Activated CD8-positive, alpha-beta memory T cell treated with anti-CD3 and anti-CD28 coated beads, Interleukin-2, amount 10 ng/mL, durations not matched to agents 7 days and 5 days (primary cell): ENCODE data around the gene PKNOX2. TPM values are rescaled to one million over a fixed set of nuclear protein-coding genes. Genes with fewer than 3 reads are reported as not detected.

Experiments used
- ATAC-seq: fragments of 150-1000 bp; cut with Tn5 transposase; one replicate; pipeline ENCODE4 v1.10.0; 2021; ENCODE audit warnings: moderate library complexity
- CTCF ChIA-PET: fragments of 350-600 bp; sonication (Branson Sonifier 250); formaldehyde crosslinking; loops from one replicate; lab custom pipeline; 2021; ENCODE audit warnings: antibody characterized with exemption; lab: Charles Lee
- DNase-seq: peaks from one replicate; pipeline ENCODE4 v3.0.0-alpha.2; 2020
- H3K27ac Mint-ChIP-seq: one replicate; pipeline ENCODE4 v1.8.0; 2021; ENCODE audit warnings: mild to moderate bottlenecking, mixed read lengths
- H3K27me3 Mint-ChIP-seq: one replicate; pipeline ENCODE4 v1.8.0; 2021; ENCODE audit warnings: mixed read lengths
- H3K36me3 Mint-ChIP-seq: one replicate; pipeline ENCODE4 v1.8.0; 2021; ENCODE audit warnings: mild to moderate bottlenecking, mixed read lengths
- H3K4me1 Mint-ChIP-seq: one replicate; pipeline ENCODE4 v1.8.0; 2021; ENCODE audit warnings: mixed read lengths
- H3K4me3 Mint-ChIP-seq: one replicate; pipeline ENCODE4 v1.8.0; 2021; ENCODE audit warnings: mild to moderate bottlenecking, moderate library complexity, mixed read lengths
- H3K9me3 Mint-ChIP-seq: one replicate; pipeline ENCODE4 v1.8.0; 2022; ENCODE audit warnings: low read depth, mixed read lengths
- total RNA-seq, 2 experiments: library from RNA; stranded (reverse); gene quantifications; one replicate each; pipeline ENCODE4 v1.2.3, GENCODE V29; 2021

The PKNOX2 gene
- total RNA-seq, 2 experiments from 2014 or later: not detected

DNA sequence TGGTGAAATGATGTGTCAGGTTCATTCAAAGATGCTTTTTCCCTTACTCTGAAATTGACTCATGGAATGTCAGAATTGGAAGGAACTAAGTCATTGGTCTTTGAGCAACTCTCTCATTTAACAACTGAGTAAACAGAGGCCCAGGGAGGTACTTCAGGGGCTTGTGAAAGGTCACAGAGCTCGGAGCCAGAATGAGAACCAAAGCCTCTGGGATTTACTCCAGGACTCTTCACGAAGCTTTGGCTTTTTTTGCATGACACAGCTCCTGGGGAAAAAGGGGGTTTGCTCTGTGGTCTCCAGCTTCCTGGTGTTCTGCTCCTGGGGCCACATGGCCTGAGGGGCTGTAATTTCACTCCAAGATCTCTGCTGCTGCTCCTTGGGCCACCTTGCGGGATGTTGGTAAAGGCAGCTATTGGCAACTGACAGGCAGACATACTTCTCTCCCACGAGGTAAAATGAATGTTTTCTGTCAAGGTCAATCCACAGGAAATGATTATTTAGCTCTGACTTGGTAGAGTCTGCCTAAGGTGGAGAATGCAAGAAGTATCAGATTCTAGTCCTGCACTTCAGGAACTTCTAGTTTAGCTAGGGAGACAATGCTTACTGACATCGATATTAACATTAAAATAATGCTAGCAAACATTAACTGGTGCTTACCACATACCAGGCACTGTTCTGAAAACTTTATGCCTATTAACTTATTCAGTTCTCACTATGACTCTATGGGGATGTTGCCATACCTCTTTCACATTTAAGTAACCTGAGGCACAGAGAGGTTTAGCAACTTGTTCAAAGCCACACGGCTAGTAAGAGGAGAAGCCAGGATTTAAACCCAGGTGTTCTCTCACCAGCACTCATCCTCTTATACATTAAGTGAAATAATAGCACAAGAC is 16.1 kb downstream of the PKNOX2 start:
- Mint-ChIP-seq H3K36me3 (no peaks in the 10 kb centered on the region), H3K9me3 (no peaks in the 10 kb centered on the region), H3K27me3 (peaks cover 56% of the 10 kb centered on the region), H3K4me1 (peaks cover 5% of the 10 kb centered on the region), H3K27ac (no peak overlapping the region), H3K4me3 (no peak overlapping the region)
- CTCF ChIA-PET: interaction anchor here (1.3 kb wide), 1 partner anchor 16 kb away, joined by 3 read pairs; the partner anchor contains the start of gene PKNOX2
- DNase-seq (no peak), ATAC-seq (no peak)

GRCh38 chr11:125182573-125182972 is 18.0 kb downstream of the PKNOX2 start:
- no peaks in the 10 kb centered on the region for H3K36me3 Mint-ChIP-seq
- H3K9me3 Mint-ChIP-seq: no peaks in the 10 kb centered on the region
- DNase-seq: no peak
- H3K27me3 Mint-ChIP-seq: peaks cover 58% of the 10 kb centered on the region
- no peak overlapping the region for H3K4me3 Mint-ChIP-seq
- CTCF ChIA-PET: interaction anchor here (1.4 kb wide), 1 partner anchor 40 kb away, joined by 4 read pairs; no protein-coding TSS in a partner anchor
- ATAC-seq: no peak
- H3K4me1 Mint-ChIP-seq: no peaks in the 10 kb centered on the region
- no peak overlapping the region for H3K27ac Mint-ChIP-seq

DNA sequence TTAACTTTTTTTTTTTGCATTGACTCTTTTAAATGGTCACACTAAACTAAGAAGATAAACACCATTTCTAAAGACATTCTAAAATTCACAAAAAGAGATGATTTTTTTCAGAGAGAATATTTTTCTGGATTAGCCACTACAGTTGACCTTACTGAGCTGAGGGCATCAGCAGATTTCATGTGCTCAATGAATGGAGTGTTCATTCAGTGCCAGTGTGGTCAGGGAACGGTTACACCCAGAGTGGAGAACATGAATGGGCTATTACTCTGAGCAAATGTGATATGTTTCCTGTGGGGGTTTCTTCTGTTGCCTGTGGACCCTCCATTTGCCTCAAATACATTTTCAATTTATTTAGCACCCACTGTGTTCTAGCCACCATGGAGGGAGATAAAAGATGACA is 19.1 kb downstream of the PKNOX2 start:
- ATAC-seq (no peak), DNase-seq (no peak)
- Mint-ChIP-seq H3K36me3 (no peaks in the 10 kb centered on the region), H3K27ac (no peak overlapping the region), H3K27me3 (peaks cover 65% of the 10 kb centered on the region), H3K4me1 (no peaks in the 10 kb centered on the region), H3K4me3 (no peak overlapping the region), H3K9me3 (no peaks in the 10 kb centered on the region)
- CTCF ChIA-PET: interaction anchor here (0.7 kb wide), 1 partner anchor 111 kb away, joined by 3 read pairs; no protein-coding TSS in a partner anchor

DNA sequence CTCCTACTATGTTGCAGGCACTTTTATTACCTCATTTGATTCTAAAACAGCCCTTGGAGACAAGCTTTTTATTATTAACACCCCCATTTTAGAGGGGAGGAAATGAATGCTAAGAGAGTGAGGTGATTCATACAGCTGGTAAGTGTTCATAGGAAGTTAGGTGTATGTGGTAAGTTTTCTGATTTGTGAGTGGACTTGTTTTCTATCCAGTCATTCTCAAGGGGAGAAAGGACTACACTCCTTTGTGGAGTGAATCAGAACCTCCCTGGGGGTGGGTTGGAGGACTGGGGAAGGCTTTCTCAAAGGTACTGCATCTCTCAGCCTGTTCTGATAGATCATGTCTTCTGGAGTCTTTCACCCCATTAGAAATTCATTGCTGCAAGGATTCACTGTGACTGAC is 23.5 kb downstream of the PKNOX2 start:
- CTCF ChIA-PET: interaction anchor here (1.0 to 1.1 kb wide), 2 partner anchors 130 to 158 kb away, joined by 3 to 4 read pairs; no protein-coding TSS in a partner anchor

DNA sequence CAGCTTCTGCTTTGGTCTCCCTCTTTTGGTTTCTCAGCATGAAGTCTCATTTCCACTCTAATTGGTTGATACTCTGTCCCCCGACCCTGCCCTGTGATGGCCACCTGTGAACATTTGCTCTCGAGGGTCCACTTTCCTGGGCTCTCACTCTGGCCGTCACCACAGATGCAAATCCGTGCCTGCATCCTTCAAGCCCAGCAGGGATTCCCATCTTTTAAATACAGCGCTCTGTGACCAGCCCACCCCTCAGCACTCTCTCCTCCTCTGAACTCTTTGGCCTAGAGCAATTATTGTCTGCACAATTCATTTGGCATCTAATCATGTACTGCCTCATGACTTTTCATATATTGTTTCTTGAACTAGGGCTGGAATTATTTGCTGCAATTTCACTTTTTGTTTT is 26.0 kb downstream of the PKNOX2 start:
- Mint-ChIP-seq H3K4me1 (no peaks in the 10 kb centered on the region), H3K9me3 (no peaks in the 10 kb centered on the region), H3K4me3 (no peak overlapping the region), H3K27me3 (peaks cover 66% of the 10 kb centered on the region), H3K27ac (no peak overlapping the region), H3K36me3 (no peaks in the 10 kb centered on the region)
- no peak for ATAC-seq
- CTCF ChIA-PET: no interaction called here
- DNase-seq: no peak

More for the DNA sequence above, 23.5 kb downstream of the PKNOX2 start:
- H3K27me3 Mint-ChIP-seq: peaks cover 76% of the 10 kb centered on the region
- H3K4me1 Mint-ChIP-seq: no peaks in the 10 kb centered on the region
- no peak for ATAC-seq
- no peaks in the 10 kb centered on the region for H3K36me3 Mint-ChIP-seq
- DNase-seq: no peak
- no peaks in the 10 kb centered on the region for H3K9me3 Mint-ChIP-seq
- H3K27ac Mint-ChIP-seq: no peak overlapping the region
- H3K4me3 Mint-ChIP-seq: no peak overlapping the region

- H3K27me3 Mint-ChIP-seq: peaks cover 51% of the 10 kb centered on the region
- ATAC-seq: no peak
- CTCF ChIA-PET: no interaction called here
Measured at GRCh38 chr11:125192183-125192582, 27.6 kb downstream of the PKNOX2 start.

GRCh38 chr11:125192717-125193415 is 28.3 kb downstream of the PKNOX2 start:
- Mint-ChIP-seq H3K4me3 (no peak overlapping the region), H3K4me1 (no peaks in the 10 kb centered on the region), H3K9me3 (no peaks in the 10 kb centered on the region), H3K27ac (no peak overlapping the region), H3K36me3 (no peaks in the 10 kb centered on the region), H3K27me3 (peaks cover 47% of the 10 kb centered on the region)
- DNase-seq (no peak), ATAC-seq (no peak)
- CTCF ChIA-PET: no interaction called here

More at GRCh38 chr11:125192183-125192582, 27.6 kb downstream of the PKNOX2 start:
- H3K4me1 Mint-ChIP-seq: no peaks in the 10 kb centered on the region
- no peak overlapping the region for H3K4me3 Mint-ChIP-seq
- no peak overlapping the region for H3K27ac Mint-ChIP-seq
- no peak for DNase-seq
- H3K9me3 Mint-ChIP-seq: no peaks in the 10 kb centered on the region
- H3K36me3 Mint-ChIP-seq: no peaks in the 10 kb centered on the region

- no peaks in the 10 kb centered on the region for H3K36me3 Mint-ChIP-seq
- CTCF ChIA-PET: no interaction called here
- no peak for ATAC-seq
Measured at GRCh38 chr11:125193416-125193726, 28.8 kb downstream of the PKNOX2 start.

GRCh38 chr11:125193841-125194240 is 29.3 kb downstream of the PKNOX2 start:
- peaks cover 39% of the 10 kb centered on the region for H3K27me3 Mint-ChIP-seq

More at GRCh38 chr11:125193416-125193726, 28.8 kb downstream of the PKNOX2 start:
- no peak for DNase-seq
- Mint-ChIP-seq H3K9me3 (no peaks in the 10 kb centered on the region), H3K27ac (no peak overlapping the region), H3K4me1 (no peaks in the 10 kb centered on the region), H3K27me3 (peaks cover 41% of the 10 kb centered on the region), H3K4me3 (no peak overlapping the region)

DNA sequence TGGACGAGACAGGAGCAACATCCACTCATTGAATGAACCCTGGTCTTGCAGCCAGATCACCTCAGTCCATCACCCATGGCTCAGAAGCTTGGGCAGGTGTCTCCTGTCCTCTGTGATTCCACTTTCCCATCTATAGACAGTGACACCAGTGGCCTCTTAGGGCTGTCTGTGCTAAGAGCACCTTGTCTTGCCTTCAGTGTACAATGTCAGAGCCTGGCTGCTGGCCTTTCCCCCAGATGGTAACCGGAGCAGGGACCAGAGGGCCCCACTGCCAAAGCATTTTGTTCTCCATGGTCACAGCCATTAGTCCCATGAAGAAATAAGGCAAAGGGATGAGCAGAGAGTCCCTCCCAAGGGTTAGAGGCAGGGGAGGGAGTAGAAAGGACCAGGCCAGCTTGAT is 35.4 kb downstream of the PKNOX2 start:
- ATAC-seq (no peak), DNase-seq (no peak)

More at GRCh38 chr11:125193841-125194240, 29.3 kb downstream of the PKNOX2 start:
- DNase-seq: no peak
- no peak for ATAC-seq
- Mint-ChIP-seq H3K9me3 (no peaks in the 10 kb centered on the region), H3K36me3 (no peaks in the 10 kb centered on the region), H3K4me3 (no peak overlapping the region), H3K4me1 (no peaks in the 10 kb centered on the region), H3K27ac (no peak overlapping the region)
- CTCF ChIA-PET: no interaction called here

DNA sequence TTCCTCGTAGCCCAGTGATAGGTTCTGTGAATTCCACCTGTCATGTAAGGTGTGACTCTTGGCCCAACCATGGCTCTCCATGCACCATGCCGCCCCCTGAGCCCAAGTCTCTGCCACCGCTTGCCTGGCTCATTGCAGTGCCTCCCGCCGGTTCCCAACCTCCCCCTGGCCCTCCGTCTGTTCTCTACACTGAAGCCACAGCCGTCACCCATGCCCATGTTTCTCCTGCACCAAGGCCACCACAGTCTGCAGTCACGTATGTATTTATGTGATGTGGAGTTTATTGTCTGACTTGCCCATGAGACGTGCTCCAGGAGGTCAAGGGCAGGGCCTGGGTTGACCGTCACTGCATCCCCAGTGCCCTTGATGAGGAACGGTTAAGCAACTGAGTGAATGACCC is 35.9 kb downstream of the PKNOX2 start:
- ATAC-seq: no peak
- peaks cover 9% of the 10 kb centered on the region for H3K27me3 Mint-ChIP-seq
- no peak overlapping the region for H3K27ac Mint-ChIP-seq
- no peaks in the 10 kb centered on the region for H3K36me3 Mint-ChIP-seq
- no peaks in the 10 kb centered on the region for H3K4me1 Mint-ChIP-seq
- H3K4me3 Mint-ChIP-seq: no peak overlapping the region
- no peak for DNase-seq
- CTCF ChIA-PET: no interaction called here
- H3K9me3 Mint-ChIP-seq: no peaks in the 10 kb centered on the region

More for the DNA sequence above, 35.4 kb downstream of the PKNOX2 start:
- Mint-ChIP-seq H3K27me3 (peaks cover 6% of the 10 kb centered on the region), H3K27ac (no peak overlapping the region), H3K4me3 (no peak overlapping the region), H3K9me3 (no peaks in the 10 kb centered on the region), H3K36me3 (no peaks in the 10 kb centered on the region), H3K4me1 (no peaks in the 10 kb centered on the region)
- CTCF ChIA-PET: no interaction called here

DNA sequence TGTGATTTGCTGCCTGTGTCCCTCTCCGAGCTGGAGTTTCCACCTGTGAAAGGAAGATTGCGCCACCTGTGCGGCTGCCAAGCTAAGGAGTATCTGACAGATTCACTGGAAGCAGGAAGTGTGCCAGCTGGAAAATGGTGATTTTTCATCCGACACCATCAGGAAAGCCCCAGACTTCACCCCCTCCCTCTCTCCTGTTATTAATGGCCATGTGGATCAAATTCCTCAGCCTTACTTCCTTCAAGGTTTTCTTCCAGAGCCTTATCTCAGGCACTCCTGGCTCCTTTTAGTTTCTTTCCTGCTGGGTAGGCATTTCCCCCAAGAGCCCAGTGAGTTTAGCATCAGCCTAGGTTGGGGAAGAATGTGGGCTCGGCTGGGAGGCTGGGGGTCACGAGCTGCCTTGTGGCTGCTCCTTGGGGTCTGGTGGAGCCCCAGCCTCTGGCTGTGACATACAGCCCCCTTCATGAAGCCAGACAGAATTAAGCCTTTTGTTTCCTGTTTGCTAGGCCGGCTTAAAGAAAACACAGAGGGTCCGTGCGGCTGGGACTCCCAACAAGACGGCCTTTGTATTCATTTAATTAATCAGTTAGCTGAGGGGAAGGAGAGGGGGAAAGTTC is 37.1 kb downstream of the PKNOX2 start:
- ATAC-seq (no peak), DNase-seq (no peak)
- H3K27ac Mint-ChIP-seq: no peak overlapping the region
- no peaks in the 10 kb centered on the region for H3K9me3 Mint-ChIP-seq
- peaks cover 13% of the 10 kb centered on the region for H3K27me3 Mint-ChIP-seq
- CTCF ChIA-PET: no interaction called here
- no peaks in the 10 kb centered on the region for H3K36me3 Mint-ChIP-seq
- H3K4me1 Mint-ChIP-seq: no peaks in the 10 kb centered on the region
- no peak overlapping the region for H3K4me3 Mint-ChIP-seq

DNA sequence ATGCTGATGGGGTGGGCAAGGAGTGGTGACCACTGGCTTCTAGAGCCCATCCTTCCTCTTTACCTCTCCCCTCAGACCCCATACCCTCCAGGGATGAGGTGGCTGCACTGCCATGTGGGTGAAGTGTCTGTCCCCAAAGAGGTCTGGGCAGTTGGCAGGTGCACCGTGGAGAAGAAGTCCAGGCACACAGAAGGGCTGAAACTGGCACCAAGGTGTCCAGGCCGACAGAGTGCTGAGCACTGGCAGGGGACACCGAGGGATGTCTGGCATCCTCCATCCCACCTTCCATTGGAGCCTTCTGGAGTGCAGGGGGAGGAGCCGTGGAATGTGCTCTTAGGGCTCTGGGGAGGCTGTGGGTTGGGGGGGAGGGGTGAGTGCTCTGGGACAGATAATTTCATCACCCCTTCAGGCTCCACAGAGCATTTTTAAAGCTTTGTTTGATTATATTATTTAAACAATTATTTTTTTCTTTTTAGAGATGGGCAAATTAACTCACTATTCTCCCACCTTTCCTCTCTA is 37.9 kb downstream of the PKNOX2 start:
- CTCF ChIA-PET: no interaction called here
- no peak overlapping the region for H3K4me3 Mint-ChIP-seq
- no peak for ATAC-seq
- DNase-seq: no peak
- no peak overlapping the region for H3K27ac Mint-ChIP-seq
- H3K4me1 Mint-ChIP-seq: no peaks in the 10 kb centered on the region
- H3K27me3 Mint-ChIP-seq: peaks cover 13% of the 10 kb centered on the region
- H3K9me3 Mint-ChIP-seq: no peaks in the 10 kb centered on the region
- H3K36me3 Mint-ChIP-seq: no peaks in the 10 kb centered on the region
